ENCODE results near the gene SERPIND1.
A peak's percentile ranks its signal among the peaks of the same experiment; 100 is the strongest.

DNA sequence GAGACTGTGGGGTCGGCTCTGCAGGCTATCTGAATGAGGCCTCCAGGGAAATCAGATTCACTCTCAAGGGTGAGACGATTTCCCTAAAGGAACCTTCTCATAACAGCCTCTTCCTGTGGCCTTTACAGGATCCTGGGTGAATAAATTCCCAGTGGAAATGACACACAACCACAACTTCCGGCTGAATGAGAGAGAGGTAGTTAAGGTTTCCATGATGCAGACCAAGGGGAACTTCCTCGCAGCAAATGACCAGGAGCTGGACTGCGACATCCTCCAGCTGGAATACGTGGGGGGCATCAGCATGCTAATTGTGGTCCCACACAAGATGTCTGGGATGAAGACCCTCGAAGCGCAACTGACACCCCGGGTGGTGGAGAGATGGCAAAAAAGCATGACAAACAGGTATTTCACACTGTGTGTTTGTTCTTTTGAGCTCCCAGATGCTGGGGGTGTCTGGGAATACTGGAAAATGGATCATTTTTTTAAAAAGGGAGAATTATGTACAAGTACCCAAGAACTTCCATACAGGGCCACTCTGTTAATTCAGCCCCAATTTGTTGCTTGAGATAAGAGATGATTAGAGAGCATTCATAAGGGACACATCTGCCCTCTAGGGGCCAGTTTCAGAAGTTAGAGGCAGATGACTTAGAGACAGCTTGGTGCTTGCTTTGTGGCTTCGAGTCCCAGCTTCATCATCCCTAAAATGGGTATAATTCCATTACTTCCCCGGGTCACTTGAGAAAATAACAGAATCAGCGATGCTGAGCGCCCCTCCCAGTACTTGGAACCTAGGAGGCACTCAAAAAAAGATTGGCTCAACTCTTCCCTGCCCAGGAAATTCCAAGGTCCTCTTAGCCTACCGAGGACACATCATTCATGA is 10.2 kb downstream of the SERPIND1 start:
- TF ChIP-seq FOSL1 (IDR thresholded peaks at IDR 0.05; ENCODE audit: insufficient read depth, low read depth, low read length) (no peak), E2F6 (IDR thresholded peaks at IDR 0.05) (no peak), CEBPB (IDR thresholded peaks at IDR 0.05; ENCODE audit: low read depth, low read length) (no peak), TAF1 (IDR thresholded peaks at IDR 0.05; ENCODE audit: low read depth, low read length) (no peak), EP300 (IDR thresholded peaks at IDR 0.05; ENCODE audit: borderline replicate concordance in 1 of 2, low read depth in 2 of 2, low read length in 2 of 2) (no peak), EZH2 (IDR thresholded peaks at IDR 0.05; ENCODE audit: low read depth, low read length, severe bottlenecking) (no peak), CTCF (IDR thresholded peaks at IDR 0.05; ENCODE audit: control extremely low read depth in 1 of 3, insufficient read depth in 1 of 3, low read depth in 1 of 3, low read length in 3 of 3) (peak; percentile 8 to 81 (median 73)), POLR2AphosphoS5 (IDR thresholded peaks at IDR 0.05; ENCODE audit: low read depth, low read length) (no peak), ZNF274 (IDR thresholded peaks at IDR 0.05; ENCODE audit: borderline replicate concordance, extremely low read depth, low read length) (no peak), SIRT6 (IDR thresholded peaks at IDR 0.05; ENCODE audit: low read length) (no peak)
- TF ChIP-seq, protein P1, sequence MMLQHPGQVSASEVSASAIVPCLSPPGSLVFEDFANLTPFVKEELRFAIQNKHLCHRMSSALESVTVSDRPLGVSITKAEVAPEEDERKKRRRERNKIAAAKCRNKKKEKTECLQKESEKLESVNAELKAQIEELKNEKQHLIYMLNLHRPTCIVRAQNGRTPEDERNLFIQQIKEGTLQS (IDR thresholded peaks at IDR 0.05; ENCODE audit: insufficient read depth, low read depth, low read length): no peak

Measured in H1 (cell line).